ENCODE measurements around the gene FIP1L1. TPM values are rescaled to one million over a fixed set of nuclear protein-coding genes. Genes with fewer than 3 reads are reported as not detected.

The FIP1L1 gene
- polyA plus RNA-seq, 1 of the 3 experiments (the other 2 are of a cell fraction), result 20.3 TPM

GRCh38 chr4:53355930-53356521, 21.4 kb upstream of the FIP1L1 start:
- Histone ChIP-seq H3K4me3 (ENCODE audit: low read depth in 2 of 2, low read length in 1 of 2) (no peak overlapping the region), H3K36me3 (replicated peaks in 1 of 2; ENCODE audit: control insufficient read depth in 1 of 2, insufficient read depth in 2 of 2, low read length in 1 of 2) (peaks cover 16 to 18% of the 10 kb centered on the region in 2 experiments), H3K9ac (no peak overlapping the region), H3K27me3 (ENCODE audit: insufficient read depth) (no peaks in the 10 kb centered on the region), H3K9me3 (no peaks in the 10 kb centered on the region), H3K9me2 (no peaks in the 10 kb centered on the region), H3F3A (replicated peaks; ENCODE audit: insufficient read depth) (no peaks in the 10 kb centered on the region), H3K4me2 (no peak overlapping the region), H4K20me1 (ENCODE audit: insufficient read depth) (no peaks in the 10 kb centered on the region), H3K79me2 (ENCODE audit: insufficient read depth) (peaks cover 33% of the 10 kb centered on the region), H3K27ac (ENCODE audit: low read depth in 2 of 2, low read length in 1 of 2) (no peak overlapping the region), H2AFZ (ENCODE audit: low read depth) (no peak overlapping the region), H3K4me1 (ENCODE audit: control insufficient read depth in 1 of 2, insufficient read depth in 2 of 2, low read depth in 1 of 2, low read length in 1 of 2) (no peaks in the 10 kb centered on the region; a peak in 1 of 4 replicates)
- POLR2A ChIA-PET, result no interaction called here
- DNase-seq, result no peak
- CTCF ChIA-PET, result interaction anchor here (0.8 kb wide), 1 partner anchor 20 kb away, joined by 3 read pairs; no protein-coding TSS in a partner anchor
- TF ChIP-seq CHD2 (IDR thresholded peaks at IDR 0.05; ENCODE audit: low read length, partially characterized antibody) (no peak), MXI1 (IDR thresholded peaks at IDR 0.05; ENCODE audit: low read depth, low read length) (no peak), REST (IDR thresholded peaks at IDR 0.05; ENCODE audit: low read depth, low read length) (no peak), GATA2 (CRISPR knock-in tag; IDR thresholded peaks at IDR 0.05) (no peak), YY1 (IDR thresholded peaks at IDR 0.05; ENCODE audit: low read depth) (no peak)

- no peak overlapping the region for H2AFZ ChIP-seq (ENCODE audit: low read depth)
- no peak overlapping the region for H3K4me3 ChIP-seq (ENCODE audit: low read depth in 2 of 2, low read length in 1 of 2)
- peaks cover 0 to 15% of the 10 kb centered on the region in 2 experiments for H3K36me3 ChIP-seq (replicated peaks in 1 of 2; ENCODE audit: control insufficient read depth in 1 of 2, insufficient read depth in 2 of 2, low read length in 1 of 2)
- 55% methylated on average over 3 of the region's 3 CpGs for WGBS (ENCODE audit: low lambda C conversion rate)
- no peak overlapping the region for H3K9ac ChIP-seq
- no peaks in the 10 kb centered on the region for H3F3A ChIP-seq (replicated peaks; ENCODE audit: insufficient read depth)
- peak overlapping the region; percentile 91 for H3K4me2 ChIP-seq
- H3K27me3 ChIP-seq (ENCODE audit: insufficient read depth), result no peaks in the 10 kb centered on the region
- TF ChIP-seq POLR2AphosphoS5 (IDR thresholded peaks at IDR 0.05; ENCODE audit: low read depth, low read length) (no peak), EP300 (IDR thresholded peaks at IDR 0.05; ENCODE audit: borderline replicate concordance in 1 of 2, low read depth in 1 of 2, low read length in 1 of 2) (no peak), FOXM1 (IDR thresholded peaks at IDR 0.05; ENCODE audit: low read depth) (no peak), SMC3 (IDR thresholded peaks at IDR 0.05; ENCODE audit: low read depth, low read length) (no peak), NRF1 (IDR thresholded peaks at IDR 0.05; ENCODE audit: low read depth, low read length) (no peak), CTCF (IDR thresholded peaks at IDR 0.05) (no peak), JUND (IDR thresholded peaks at IDR 0.05) (no peak), RXRA (IDR thresholded peaks at IDR 0.05; ENCODE audit: borderline replicate concordance, low read depth) (no peak), RFX5 (IDR thresholded peaks at IDR 0.05; ENCODE audit: low read length) (no peak), IRF3 (IDR thresholded peaks at IDR 0.05; ENCODE audit: low read depth, low read length) (no peak), YY1 (IDR thresholded peaks at IDR 0.05; ENCODE audit: low read depth) (no peak), RAD21 (IDR thresholded peaks at IDR 0.05; ENCODE audit: low read length) (no peak)
- no peak overlapping the region for H3K27ac ChIP-seq (ENCODE audit: low read depth in 2 of 2, low read length in 1 of 2)
- H3K4me1 ChIP-seq (ENCODE audit: control insufficient read depth in 1 of 2, insufficient read depth in 2 of 2, low read depth in 1 of 2, low read length in 1 of 2), result peaks cover 0 to 11% of the 10 kb centered on the region in 2 experiments; a peak in 2 of 4 replicates
- CTCF ChIA-PET, result no interaction called here
- no peaks in the 10 kb centered on the region for H3K9me3 ChIP-seq
- POLR2A ChIA-PET, result no interaction called here
- DNase-seq, result no peak
- H3K9me2 ChIP-seq, result no peaks in the 10 kb centered on the region
- H3K79me2 ChIP-seq (ENCODE audit: insufficient read depth), result peaks cover 77% of the 10 kb centered on the region
- H4K20me1 ChIP-seq (ENCODE audit: insufficient read depth), result no peaks in the 10 kb centered on the region
Observed at GRCh38 chr4:53361451-53361850, 16.0 kb upstream of the FIP1L1 start.
